NCI-H1930 (cell line): ENCODE results near the gene IL15.
"Not testable (repeated sequence)": the region's sequence is repeated elsewhere in the genome, so short reads cannot be mapped to it uniquely, and the experiment has no call there.

ENCODE experiments used
- DNase-seq, 2 experiments: peaks; one replicate each; lab custom pipeline; 2025; lab: John Stamatoyannopoulos, UW

The IL15 gene

DNA sequence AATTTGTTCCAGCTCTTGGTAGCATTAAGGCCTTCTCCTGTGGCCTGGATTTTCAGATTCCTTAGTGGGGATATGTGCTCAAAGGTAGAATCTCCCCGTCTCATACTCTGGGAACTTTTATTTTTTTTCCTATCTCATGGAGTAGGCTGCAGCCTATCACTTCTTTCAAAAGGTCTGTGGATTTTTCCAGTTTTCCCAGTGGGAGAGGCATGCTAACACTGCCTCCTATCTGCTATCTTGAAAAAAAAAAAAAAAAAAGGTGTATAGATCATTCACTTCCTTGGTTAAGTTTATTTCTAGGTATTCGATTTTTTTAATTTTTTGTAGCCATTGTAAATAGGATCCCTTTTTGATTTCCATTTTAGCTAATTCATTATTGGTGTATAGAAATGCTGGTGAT, 67.1 kb downstream of the IL15 start:
- no peak for DNase-seq

DNA sequence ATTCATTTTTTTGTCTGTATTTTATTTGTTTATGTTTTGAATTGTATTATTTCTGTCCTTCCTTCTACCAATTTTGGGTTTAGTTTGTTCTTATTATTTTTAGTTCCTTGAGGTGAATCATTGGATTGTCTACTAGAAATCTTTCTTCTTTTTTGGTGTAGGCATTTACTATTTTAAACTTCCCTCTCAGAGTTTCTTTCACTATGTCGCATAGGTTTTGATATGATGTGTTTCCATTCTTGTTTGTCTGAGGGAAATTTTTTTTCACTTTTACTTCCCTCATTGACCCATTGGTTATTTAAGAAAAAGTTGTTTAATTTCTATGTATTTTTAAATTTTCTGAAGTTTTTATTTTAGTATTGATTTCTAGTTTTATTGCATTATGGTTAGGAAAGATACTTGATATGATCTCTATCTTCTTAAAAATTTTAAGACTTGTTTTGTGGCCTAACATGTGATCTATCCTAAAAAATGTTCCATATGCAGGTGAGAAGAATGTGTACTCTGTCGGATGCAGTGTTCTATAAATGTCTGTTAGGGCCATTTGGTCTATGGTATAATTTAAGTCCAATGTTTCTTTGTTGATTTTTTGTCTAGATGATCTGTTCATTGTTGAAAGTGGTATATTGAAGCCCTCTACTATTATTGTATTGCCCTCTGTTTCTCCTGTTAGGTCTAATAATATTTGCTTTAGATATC, 68.8 kb downstream of the IL15 start:
- no peak for DNase-seq

DNA sequence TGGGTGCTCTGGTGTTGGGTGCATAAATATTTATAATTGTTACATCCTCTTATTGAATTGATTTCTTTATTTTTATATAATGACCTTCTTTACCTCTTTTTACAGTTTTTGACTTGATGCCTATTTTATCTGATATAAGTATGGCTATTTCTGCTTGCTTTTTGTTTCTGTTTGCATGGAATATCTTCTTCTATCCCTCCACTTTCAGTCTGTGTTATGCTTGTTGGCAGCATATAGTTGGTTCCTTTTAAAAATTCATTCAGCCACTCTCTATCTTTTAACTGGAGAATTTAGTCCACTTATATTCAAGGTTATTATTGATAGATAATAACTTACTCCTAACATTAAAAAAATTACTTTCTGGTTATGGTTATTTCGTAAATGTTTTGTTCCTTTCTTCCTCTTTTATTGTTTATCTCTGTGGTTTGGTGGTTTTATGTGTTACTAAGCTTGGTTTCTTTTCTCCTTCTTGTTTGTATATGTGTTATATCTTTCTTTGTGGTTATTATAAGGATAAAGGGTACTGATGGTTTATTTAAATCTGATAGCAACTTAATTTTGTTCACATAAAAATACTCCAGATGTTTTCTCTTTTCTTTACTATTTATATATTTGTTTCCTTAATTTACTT, 69.5 kb downstream of the IL15 start:
- DNase-seq, result no peak

DNA sequence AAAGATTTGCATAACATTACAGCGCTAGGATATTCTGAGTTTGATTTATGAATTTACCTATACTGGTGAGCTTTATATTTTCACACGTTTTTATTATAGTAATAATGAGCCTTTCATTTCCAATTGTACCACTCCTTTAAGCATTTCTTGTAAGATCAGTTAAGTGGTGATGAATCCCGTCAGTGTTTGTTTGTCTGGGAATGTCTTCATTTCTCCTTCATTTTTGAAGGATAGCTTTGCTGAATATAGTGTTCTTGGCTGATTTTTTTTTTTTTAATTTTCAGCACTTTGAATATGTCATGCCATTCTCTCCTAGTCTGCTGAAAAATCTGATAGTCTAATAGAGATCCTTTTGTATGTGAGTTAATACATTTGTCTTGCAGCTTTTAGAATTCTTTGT, 70.1 kb downstream of the IL15 start:
- DNase-seq, result no peak

DNA sequence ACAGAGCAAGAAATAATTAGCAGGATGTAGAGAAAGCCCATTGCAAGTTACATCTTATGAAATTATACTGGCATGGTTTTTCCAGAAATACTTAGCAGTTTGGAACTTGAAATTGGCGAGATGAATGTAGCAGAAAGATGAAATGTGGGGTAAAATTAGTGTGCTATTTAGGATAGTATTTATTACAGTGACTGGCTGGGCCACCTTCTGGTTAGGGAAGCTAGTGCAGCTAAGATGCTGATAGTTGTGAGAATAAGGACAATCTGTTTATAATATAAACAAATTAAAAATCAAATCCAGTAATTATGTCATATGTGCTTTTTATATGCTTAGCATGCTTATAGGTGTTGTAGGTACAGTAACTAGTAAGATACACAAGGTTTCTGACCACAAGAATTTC, 74.8 kb downstream of the IL15 start:
- DNase-seq, result no peak

GRCh38 chr4:141713185-141713584, 76.8 kb downstream of the IL15 start:
- no peak for DNase-seq

DNA sequence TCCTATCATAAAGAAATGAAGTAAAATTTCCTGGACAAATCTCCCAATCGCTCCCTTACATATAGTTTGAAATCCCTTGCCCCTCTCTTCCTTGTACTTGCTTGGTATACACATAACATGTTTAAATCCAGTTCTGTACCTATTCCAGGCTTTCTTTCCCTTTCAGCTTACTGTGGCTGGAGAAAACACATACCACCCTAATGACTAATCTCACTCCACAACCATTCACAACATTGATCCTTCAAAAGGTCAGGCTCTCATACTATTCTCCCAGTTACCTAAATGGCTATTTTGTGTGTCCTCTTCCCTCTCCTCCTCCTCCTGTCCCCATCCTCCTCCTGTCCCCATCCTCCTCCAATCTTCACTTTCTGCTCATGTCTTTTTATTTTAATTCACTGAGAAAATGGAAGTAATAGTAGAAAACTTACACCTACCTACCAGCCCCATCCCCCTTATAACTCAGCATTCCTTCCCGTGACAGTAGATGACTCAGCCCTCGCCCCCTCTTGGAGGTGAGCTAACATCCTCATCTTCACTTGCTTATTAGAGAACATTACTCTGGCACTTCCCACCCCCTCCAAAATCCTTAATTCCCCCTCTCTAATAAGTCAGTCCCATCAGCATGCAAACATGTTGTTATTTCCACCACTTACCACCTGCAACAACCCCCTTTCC, 77.5 kb downstream of the IL15 start:
- DNase-seq, result no peak

DNA sequence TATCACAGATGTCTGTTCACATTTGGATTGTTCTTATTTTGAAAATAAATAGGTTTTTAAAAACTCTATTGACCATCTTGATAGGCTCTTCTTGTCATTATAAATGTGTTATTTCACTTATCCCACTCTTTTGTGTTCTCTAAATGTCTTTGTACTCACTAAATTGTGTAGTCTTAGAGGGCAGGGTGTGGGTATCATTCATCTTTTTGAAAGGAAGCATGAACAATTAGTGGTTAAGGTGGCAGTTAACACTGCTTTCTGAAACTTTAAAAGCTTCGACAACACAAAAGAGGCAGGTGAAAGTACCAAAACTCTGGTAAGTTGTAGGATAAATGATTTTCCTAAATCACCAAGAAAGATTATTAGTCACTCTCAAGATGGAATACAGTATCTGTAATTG, 83.2 kb downstream of the IL15 start:
- no peak for DNase-seq

DNA sequence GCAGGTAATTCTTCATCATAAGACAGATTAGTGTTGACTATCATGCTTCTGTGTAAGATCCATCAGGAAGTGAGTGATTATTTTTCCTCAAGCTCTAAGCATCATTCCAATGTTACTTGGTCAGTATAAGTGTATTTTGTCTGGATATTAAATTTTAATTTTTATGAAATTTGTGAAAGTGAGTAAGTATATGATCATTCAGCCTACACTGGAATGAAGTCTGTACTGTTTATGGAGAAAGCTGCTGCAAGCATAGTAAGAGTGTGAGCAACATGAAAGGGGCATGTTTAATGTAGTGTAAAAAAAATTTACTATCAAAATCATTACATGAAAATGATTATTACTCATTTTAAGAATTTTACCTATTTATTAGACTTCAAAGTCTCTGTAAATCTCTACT, 84.8 kb downstream of the IL15 start:
- no peak for DNase-seq

- DNase-seq, result peak in 1 of 2 experiments; percentile 1
These were observed 88.3 kb downstream of the IL15 start for GRCh38 chr4:141724646-141725045.

DNA sequence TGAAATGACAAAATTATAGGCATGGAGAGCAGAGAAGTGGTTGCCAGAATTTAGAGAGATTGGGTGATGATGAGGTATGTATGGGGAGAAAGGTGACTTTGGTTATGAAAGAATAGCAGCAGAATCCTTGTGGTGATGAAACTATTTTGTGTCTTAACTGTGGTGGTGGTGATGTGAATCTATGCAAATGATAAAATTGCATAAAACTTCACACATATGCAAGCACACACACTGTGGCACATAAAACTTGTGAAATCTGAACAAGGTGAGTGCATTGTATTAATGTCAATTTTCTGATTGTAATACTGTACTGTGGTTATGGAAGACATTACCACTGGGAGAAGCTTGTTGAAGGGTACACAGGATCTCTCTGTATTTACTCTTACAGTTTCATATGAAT, 91.0 kb downstream of the IL15 start:
- DNase-seq, result no peak

DNA sequence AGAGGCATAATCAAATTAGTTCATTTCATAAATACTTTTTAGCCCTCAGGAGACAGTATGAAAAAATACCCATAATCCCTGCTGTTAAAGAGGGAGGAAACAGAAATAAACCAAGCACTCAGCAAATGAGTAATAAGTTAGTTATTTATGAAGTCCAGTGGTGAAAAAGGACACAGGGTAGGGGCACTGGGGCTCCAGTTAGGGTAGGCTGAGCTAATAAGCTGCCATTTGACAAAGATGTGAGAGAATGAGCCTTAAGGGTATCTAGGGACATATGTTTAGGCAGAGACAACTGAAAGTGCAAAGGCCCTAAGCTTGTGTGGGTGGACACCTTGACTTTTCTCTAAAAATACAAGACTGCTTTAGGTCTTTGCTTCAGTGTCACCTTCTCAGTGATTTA, 94.4 kb downstream of the IL15 start:
- DNase-seq, result no peak

- no peak for DNase-seq
These were observed 95.1 kb downstream of the IL15 start for GRCh38 chr4:141731481-141731880.

GRCh38 chr4:141739636-141740035, 103.3 kb downstream of the IL15 start:
- DNase-seq, result no peak

- no peak for DNase-seq
These were observed 109.6 kb downstream of the IL15 start for GRCh38 chr4:141746026-141746425.

DNA sequence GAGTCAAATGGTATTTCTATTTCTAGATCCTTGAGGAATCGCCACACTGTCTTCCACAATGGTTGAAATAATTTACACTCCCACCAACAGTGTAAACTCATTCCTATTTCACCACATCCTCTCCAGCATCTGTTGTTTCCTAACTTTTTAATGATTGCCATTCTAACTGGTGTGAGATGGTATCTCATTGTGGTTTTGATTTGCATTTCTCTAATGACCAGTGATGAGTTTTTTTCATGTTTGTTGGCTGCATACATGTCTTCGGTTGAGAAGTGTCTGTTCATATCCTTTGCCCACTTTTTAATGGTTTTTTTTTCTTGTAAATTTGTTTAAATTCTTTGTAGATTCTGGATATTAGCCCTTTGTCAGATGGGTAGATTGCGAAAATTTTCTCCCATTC, 115.4 kb downstream of the IL15 start:
- not testable (repeated sequence) for DNase-seq

- no peak for DNase-seq
These were observed 120.9 kb downstream of the IL15 start for GRCh38 chr4:141757287-141757686.

DNA sequence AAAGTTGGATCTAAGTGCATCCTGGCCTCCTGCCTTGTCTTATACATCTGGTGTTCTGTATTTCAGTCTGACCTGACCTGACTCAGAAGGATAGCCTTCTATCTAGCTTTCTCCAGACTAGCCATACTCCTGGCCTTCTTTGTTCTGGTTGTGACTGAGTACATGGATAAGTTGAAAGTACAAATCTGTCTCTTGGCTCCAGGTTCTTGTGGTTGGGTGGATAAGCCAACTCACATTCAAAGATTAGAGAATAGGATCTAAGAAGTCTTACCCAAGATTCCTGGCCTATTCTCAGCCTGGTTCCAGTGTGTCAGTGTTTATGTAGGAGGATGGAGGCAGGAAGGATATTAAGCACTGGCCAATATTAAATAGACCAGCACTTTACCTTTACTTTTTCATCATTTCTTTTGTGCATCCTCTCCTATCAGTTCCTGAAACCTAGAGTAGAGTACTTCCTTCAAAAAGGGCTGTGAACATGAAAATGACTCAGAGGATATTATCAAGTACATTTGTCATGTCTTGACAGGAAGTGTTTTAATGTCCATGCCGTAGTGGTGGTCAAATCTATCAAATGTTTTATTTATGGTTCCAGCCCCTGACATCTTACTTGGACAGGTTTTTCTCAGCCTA, 123.5 kb downstream of the IL15 start:
- DNase-seq, result no peak

- DNase-seq, result no peak
These were observed 125.5 kb downstream of the IL15 start for GRCh38 chr4:141761926-141762325.

GRCh38 chr4:141763374-141763773, 127.0 kb downstream of the IL15 start:
- DNase-seq, result no peak

GRCh38 chr4:141768954-141769353, 132.6 kb downstream of the IL15 start:
- DNase-seq, result no peak

DNA sequence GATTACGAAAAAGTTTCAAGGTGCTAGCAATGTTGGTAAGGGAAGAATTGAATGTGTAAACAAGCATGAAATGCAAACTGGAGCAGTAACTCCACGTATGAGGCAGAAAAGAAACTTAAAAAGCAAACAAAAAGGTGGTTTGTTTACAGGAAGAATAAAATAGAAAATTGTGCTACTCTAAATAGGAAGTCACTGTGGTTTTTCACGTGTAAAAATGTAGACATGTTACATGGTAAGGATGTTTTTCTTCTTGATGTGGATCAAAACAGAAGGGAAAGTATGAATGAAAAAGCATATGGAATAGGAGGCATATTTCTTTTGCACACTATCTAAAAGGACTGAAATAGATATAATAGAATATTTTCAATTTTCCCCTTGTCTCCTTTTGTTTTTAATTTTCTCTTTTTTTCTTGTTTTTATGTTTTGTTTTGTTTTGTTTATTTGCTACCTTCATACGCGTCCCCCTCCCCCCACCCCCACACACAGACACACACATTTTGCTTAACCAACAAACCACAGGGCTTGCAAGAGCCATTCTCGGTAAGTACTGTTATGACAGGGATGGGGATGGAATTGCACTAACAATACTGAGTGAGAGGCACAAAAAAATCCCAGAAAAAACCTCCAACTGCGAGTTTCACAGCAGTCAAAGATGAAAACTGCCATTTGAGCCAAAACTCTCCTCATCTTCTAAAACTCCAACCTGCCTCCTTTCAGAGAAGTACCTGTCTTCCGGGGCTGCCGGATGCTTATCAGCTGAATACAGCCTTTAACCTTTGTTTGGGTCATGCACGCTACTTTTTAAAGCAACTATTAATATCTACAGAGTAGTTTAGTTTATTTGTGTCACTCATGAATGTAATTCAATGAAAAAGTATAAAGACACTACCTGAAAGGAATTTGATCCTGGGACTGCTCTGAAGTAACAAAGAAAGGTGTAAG, 135.8 kb downstream of the IL15 start:
- no peak for DNase-seq
